Coronary artery (tissue), 2 donors: ENCODE results near the gene ABCG1.

ENCODE experiments used
- DNase-seq: peaks from one replicate; pipeline ENCODE4 v3.0.0-alpha.2; 2017; ENCODE audit warnings: low spot score
- H3K27ac ChIP-seq, 2 donors: fragments of 200-600 bp; sonication (generic); one replicate each; pipeline ENCODE4 v1.5.1; 2016 to 2019
- H3K4me3 ChIP-seq: fragments of 200-600 bp; sonication (generic); 2 replicates; pipeline ENCODE4 v1.5.1; 2016; ENCODE audit warnings: mild to moderate bottlenecking, moderate library complexity
- TF ChIP-seq, protein P1 (sequence below): fragments of 200-600 bp; sonication (generic); IDR thresholded peaks from one replicate; pipeline ENCODE4 v1.5.1; 2019; ENCODE audit warnings: antibody characterized with exemption

The ABCG1 gene

DNA sequence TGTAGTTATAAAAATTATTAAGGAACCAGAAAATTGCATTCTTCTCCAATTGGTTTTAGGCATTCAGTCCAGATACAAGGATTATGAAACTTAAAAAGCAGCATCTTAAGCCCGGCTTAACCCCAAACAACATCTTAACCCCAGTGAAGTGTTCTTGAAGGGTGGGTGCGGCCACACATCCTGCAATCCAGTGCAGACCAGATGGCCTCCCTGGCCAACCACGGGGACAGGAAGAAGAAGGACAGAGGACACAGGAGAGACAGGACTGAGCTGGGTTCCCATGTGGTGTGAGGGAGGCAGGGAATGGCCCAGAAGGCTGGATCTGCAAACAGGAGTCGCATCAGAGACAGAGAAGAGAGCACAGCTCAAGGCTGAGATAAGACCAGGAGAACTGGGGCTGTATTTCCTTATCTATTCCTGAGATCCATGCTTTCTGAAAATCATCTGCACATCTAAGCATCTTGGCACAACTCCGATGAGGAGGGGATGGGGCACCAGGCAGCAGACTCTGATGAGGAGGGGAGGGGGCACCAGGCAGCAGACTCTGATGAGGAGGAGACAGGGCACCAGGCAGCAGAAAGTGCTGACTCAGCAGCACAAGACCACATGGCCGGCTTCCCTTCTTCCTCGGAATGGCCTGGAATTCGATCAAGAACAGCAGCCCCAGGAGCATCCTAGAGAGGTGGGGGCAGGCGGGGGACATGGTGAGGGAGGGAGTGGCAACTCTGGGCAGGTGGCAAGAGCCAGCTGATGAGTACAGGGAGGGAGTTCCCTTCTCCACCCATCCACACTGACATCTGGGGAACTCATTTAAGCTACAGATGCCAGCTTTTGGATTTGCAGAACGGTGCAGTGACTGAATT lies 26.6 kb downstream of the ABCG1 start:
- TF ChIP-seq, protein P1, sequence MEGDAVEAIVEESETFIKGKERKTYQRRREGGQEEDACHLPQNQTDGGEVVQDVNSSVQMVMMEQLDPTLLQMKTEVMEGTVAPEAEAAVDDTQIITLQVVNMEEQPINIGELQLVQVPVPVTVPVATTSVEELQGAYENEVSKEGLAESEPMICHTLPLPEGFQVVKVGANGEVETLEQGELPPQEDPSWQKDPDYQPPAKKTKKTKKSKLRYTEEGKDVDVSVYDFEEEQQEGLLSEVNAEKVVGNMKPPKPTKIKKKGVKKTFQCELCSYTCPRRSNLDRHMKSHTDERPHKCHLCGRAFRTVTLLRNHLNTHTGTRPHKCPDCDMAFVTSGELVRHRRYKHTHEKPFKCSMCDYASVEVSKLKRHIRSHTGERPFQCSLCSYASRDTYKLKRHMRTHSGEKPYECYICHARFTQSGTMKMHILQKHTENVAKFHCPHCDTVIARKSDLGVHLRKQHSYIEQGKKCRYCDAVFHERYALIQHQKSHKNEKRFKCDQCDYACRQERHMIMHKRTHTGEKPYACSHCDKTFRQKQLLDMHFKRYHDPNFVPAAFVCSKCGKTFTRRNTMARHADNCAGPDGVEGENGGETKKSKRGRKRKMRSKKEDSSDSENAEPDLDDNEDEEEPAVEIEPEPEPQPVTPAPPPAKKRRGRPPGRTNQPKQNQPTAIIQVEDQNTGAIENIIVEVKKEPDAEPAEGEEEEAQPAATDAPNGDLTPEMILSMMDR = no peak
- Histone ChIP-seq H3K4me3 (no peak overlapping the region), H3K27ac (no peak overlapping the region)
- no peak for DNase-seq

DNA sequence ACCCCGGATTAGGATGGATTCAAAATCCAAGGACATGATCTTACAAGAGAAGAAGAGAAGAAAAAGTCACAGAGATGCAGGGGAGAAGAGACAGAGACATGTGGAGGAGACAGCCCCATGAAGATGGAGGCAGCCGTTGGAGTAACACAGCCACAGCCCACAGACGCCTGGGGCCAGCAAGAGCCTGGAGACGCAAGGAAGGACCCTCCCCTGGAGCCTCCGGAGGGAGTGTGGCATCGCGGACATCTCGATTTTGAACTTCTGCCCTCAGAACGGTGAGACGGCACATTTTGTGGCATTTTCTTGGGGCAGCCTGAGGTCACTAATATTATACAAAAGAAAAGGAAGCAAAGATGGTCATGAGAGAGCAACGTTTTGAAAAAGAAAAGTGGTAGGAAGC lies 28.8 kb downstream of the ABCG1 start:
- no peak for DNase-seq
- Histone ChIP-seq H3K4me3 (no peak overlapping the region), H3K27ac (no peak overlapping the region)
- TF ChIP-seq, protein P1 = no peak

DNA sequence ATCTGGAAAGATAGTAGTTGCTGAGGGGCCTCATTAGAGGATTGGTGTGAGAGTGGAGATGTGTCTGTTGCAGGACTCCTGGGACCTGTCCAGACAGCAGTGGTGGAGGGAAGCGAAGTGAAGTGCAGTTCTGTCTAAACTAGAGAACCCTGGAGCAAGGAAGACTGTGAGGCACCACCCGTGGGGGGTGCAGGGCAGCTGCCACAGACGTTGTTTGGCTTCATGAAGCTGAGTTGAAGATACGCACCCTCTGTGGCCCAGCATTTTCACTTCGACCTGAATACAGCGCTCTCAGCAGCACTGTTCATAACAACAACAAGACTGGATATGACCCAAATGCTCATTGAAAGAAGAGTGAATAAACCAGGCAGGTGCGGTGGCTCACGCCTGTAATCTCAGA lies 29.3 kb downstream of the ABCG1 start:
- no peak overlapping the region for H3K4me3 ChIP-seq
- no peak for DNase-seq
- H3K27ac ChIP-seq = no peak overlapping the region
- TF ChIP-seq, protein P1 = no peak

DNA sequence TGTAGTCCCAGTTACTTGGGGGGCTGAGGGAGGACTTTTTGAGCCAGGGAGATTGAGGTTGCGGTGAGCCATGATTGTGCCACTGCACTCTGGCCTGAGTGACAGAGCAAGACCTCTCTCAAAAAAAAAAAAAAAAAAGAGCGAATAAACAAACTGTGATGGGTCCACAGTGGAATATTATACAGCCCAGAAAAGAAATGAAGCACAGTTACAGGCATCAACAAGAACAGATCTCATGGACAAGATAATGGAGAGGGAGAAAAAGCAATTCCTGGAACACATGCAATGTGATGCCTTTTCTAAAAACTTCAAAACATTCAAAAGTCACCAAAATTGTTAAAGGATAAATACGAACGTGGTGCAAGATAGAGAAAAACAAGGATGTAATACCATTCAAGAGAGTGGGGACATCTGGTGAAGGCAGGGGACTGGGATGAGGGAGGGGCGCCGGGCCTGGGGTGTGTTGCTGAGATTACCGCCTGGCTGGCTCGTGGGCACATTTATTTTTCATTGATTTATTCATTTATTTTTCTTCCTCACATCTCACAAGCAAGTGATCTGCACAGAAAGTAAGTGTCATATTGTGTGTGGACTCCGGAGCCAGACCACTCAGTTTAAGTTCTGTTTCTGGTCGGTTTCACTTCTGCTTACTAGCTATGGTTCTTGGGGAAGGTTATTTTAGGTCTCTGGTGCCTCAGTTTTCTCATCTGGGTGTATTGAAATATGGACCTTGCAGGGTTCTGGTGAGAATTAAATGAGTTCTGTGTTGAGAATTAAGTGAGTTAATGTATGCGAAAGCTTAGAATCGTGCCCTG lies 30.1 kb downstream of the ABCG1 start:
- H3K27ac ChIP-seq = no peak overlapping the region
- TF ChIP-seq, protein P1 = no peak
- no peak overlapping the region for H3K4me3 ChIP-seq
- DNase-seq = no peak

DNA sequence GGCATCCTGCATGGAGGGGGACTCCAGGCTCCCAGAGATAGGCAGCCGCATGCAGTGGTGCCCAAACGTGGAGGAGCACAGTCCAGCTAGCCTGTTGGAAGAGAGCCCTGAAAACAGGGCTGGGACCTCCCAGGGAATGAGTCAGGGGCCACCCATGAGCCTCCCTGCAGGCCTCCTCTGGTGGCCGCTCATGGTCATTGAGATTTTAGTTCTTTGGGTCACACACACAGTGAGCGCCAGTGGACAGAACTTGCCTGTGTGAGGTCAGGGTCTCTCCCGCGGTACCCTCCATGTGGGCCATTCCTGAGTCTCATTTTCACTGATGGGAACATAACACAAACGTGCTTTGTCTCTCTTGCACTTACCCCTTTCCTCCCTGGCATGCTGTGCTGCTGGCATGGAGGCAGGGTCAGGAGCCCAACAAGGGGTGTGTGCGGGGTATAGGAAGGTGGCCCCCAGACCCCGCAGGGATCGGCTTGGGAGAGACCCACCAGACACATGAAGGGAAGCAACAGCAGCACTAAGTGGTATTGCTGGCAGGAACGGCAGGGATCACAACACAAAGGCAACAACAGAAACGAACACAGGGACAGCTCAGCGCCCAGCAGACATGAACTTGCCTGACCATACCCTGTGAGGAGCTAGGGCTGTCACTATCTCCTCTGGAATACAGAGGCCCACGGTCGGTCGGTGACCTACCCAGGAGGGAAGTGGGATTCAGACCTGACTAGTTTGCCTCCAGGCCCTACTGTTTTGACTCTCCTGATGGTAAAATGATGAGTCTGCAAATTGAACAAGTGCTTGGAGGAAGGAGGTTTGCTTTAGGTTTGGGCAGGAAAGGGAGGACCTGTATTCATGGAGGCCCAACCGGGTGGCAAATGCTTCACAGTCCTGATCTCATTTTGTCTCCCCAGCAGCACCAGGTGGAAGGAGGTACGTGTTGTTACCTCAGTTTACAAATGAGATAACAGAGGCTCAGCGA lies 31.8 kb downstream of the ABCG1 start:
- TF ChIP-seq, protein P1 = no peak
- no peak overlapping the region for H3K27ac ChIP-seq
- no peak for DNase-seq
- H3K4me3 ChIP-seq = no peak overlapping the region

DNA sequence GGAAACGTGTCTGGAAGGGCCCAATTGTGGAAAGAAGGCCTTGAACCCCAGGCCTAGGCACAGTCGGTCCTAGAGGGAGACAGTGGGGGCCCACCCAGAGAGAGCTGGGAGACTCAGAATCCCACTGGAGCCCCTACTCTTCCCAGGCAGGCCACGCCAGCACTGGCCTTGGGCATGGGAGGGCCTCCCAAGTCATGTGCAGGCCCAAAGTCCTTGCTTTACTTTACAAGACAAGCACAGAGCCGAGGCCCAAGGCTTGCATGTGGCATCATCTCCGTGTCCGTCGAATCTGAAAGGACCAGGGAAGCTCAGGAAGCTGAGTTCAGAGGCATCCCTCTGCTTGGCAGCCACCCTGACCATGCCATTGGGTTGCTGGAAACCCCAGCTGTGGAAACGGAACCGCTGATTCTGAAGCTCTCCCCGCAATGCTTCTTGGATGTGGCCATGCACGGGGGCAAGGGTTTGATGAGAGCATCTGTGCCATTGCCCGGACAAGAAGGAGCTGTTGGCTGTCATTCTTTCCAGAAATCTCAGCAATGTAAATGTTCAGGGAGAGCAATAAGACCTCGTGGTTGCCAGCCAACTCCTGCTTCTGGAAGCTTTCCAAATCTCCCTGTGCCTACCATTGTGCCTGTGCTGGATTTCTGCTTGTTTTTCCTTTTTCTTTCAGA lies 32.8 kb downstream of the ABCG1 start:
- no peak overlapping the region for H3K27ac ChIP-seq
- DNase-seq = no peak
- H3K4me3 ChIP-seq = no peak overlapping the region
- TF ChIP-seq, protein P1 = no peak
